ENCODE results near the gene ESYT2.

GRCh38 chr7:158811894-158812293 lies 17.4 kb downstream of the ESYT2 start:
- no peak for TF ChIP-seq CTCF (conservative IDR thresholded peaks at IDR 0.05 in 1 of 2, IDR thresholded peaks at IDR 0.05 in 1 of 2; ENCODE audit: extremely low read depth in 1 of 2, insufficient read depth in 1 of 2, low read depth in 1 of 2, low read length in 2 of 2)
- TF ChIP-seq EZH2 (IDR thresholded peaks at IDR 0.05; ENCODE audit: borderline replicate concordance, low read length), result no peak

Measured in mammary epithelial cell (primary cell).